OCI-M2 (cell line): ENCODE measurements around the gene KLRC3.
"Not testable (repeated sequence)": the region's sequence is repeated elsewhere in the genome, so short reads cannot be mapped to it uniquely, and the experiment has no call there.

Experiments used
- DNase-seq: peaks from one replicate; lab custom pipeline; 2025; ENCODE audit not compliant: unreplicated experiment; lab: John Stamatoyannopoulos, UW

Gene KLRC3

DNA sequence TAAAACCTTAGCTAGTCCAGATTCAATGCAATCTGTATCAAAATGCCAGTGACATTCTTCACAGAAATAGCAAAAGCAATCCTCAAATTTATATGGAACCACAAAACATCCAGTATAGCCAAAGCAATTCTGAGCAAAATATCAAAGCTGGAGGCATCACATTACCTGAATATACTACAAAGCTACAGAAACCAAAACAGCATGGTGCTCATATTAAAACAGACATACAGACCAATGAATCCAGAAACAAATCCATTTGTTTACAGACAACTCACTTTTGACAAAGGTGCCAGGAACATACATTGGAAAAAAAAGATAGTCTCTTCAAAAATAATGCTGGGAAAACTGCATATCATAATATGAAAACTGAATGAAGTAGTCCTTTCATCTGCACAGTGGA, 15.6 kb downstream of the KLRC3 start:
- DNase-seq = no peak

DNA sequence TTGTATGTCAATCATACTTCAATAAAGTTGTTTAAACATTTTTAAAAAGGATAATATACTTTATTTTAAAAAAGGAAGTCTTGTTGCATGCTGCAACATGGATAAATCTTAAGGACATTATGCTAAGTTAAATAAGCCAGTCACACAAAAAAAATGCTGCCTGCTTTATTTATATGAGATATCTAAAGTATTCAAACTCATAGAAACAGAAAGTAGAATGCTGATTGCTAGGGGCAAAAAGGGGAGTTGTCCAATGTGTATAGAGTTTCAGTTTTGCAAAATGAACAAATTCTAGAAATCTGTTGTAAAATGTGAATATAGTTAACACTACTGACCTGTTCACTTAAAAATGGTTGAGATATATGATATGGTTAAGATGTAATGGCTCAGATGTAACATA, 19.6 kb downstream of the KLRC3 start:
- DNase-seq = no peak

DNA sequence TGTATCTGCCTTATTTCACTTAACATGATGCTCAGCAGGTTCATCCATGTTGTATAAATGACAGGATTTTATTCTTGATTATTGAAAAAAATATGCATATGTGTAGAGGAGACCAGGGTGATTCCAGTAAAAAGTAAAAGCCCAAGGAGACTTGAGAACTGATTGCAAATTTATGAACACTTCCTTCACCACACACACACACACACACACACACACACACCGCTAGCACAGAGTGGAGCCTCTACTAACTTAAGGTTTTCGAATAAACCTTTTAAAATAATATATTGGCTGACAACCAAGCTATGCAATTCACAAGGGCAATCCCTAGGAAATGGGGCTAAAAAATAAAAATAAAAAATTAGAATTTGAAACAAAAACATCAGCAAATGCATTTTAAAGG, 22.2 kb downstream of the KLRC3 start:
- no peak for DNase-seq

DNA sequence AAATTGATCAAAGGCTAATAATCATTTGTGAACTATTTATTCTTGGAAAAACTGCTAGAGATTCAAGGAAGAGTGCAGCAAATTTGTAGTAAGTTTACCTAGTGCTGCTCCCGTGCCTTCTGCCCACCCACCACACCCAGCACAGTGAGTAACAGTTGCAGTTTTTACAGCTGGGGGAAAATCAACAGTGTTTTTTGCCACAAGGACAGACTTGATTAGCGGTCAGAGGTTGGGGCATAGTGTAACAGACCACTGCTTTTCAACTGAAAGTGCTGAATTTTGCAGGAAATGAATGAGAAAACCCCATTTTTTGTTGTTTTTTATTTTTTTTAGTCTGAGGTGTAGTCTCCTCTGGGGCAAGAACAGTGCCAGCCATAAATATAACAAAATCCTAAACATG, 23.1 kb downstream of the KLRC3 start:
- DNase-seq = no peak

DNA sequence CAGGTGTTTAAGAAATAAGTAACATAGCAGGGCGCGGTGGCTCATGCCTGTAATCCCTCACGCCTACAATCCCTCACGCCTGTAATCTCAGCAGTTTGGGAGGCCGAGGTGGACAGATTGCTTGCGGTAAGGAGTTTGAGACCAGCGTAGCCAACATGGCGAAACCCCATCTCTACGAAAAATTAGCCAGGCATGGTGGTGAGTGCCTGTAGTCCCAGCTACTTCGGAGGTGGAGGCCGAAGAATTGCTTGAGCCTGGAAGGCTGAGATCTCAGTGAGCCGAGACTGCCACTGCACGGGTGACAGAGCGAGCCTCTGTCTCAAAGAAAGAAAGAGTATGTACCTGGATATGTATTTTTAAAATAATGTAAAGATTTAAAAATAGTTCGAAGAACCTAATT, 24.2 kb downstream of the KLRC3 start:
- not testable (repeated sequence) for DNase-seq

DNA sequence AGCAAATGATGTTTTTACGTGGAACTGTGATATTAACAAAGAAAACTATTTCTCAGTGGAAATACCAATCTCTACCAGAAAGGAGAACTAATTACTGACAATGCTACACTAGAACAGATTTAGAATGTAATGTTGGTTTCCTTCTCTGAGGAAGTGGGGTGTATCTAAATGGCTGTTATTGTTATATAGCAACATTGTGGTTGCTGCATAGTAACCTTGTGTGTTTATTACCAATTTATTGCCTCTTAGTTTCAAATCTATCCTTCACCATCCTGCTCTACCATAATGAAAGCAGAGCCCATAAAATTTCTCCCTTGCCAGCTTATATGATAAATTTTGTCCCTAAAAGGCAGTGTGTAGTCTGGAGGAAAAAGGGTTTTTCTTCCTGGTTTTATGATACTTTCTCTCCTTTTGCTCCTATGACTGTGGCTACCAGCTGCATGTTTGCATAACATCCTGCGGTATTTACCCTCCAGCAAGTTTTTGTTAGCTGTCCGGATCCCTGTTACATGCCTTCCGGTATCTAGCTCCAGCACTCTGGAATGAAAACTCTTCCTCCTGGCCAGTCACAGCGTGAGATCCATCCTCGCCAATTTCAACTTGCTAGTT, 24.9 kb downstream of the KLRC3 start:
- DNase-seq = no peak

DNA sequence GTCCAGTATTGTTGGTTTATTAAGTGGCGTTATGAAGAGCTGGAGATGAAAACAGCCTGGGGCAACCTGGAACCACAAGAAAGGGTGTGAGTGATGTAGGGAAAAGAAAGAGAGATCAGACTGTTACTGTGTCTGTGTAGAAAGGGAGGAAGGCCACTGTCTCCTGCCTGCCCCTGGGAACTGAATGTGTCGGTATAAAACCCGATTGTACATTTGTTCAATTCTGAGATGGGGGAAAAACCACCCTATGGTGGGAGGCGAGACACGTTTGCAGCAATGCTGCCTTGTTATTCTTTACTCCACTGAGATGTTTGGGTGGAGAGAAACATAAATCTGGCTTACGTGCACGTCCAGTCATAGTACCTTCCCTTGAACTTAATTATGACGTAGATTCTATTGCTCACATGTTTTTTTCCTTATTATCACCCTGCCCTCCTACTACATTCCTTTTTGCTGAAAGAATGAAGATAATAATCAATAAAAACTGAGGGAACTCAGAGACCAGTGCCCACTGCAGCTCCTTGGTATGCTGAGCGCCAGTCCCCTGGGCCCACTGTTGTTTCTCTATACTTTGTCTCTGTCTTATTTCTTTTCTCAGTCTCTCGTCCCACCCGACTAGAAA, 25.8 kb downstream of the KLRC3 start:
- not testable (repeated sequence) for DNase-seq

DNA sequence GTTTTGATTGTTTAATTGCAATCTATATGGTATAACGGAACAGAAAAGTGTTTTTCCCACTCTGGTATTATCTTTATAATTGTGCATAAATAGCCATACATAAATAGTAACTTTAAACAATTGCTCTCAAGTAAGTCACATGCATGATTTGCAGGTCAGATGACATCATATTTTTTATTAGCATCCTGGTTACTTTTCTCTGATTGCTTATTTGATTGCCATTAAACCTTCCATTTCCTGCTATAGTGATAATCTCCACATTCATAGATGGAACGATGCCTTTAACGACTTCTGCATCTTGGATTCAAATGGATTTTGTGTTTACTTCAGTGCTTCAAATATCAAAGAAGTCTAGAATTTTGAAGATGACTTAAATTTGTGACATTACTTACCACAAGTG, 27.1 kb downstream of the KLRC3 start:
- DNase-seq = no peak

DNA sequence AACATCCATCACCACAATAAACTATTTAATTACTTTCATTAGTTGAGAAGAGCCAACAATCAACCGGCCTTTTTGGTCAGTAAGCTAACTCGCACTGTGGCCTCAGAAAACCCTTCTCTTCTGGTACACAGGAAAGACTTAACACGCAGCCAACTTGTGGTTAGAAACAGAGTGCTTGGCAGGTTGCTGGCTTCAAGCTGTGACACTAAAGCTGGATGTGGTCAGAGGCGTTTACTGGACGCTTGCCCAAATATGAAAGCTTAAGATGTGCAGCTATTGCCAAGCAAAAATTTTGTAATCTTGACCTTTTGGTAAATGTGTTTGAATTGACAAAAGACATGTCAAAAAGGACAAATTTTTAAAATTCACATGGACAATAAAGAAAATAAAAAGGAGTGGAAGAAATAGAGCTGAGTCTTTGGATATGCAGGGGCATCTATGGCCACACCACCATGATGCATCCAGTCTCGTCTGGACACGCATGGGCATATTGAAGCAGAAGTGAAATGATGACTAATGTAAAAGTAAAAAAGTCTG, 27.9 kb downstream of the KLRC3 start:
- DNase-seq = no peak

DNA sequence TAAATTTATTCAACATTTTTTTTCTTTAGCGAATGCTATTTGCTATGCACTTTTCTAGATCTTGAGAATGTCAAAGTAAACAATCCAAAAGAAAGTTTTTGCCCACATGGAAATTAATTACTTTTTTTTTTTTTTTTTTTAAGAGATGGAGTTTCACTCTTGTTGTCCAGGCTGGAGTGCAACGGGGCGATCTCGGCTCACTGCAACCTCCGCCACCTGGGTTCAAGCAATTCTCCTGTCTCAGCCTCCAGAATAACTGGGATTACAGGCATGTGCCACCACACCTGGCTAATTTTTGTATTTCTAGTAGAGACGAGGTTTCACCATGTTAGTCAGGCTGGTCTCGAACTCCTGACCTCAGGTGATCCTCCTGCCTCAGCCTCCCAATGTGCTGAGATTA, 29.4 kb downstream of the KLRC3 start:
- not testable (repeated sequence) for DNase-seq

DNA sequence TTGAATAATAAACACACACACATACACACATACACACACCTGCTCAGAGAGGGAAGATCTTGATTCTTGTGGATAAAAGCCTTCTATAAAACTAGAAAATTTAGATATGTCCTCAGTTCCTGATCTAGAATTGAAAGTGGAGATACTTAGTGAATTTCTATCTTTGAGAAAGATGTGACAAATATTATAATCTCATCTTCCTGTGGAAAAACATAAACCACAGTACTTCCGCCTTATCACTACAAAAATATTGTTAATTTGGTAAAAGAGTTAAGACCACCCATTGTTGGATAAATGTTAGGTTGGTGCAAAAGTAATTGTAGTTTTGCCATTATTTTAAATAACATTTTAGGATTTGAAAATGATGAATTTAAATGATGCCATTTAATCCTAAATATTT, 30.5 kb downstream of the KLRC3 start, which contains the start of gene KLRK1:
TSS of gene KLRK1 (minus strand) at position 138 of the 400 bp plus-strand sequence. CDS start 1,231 bp downstream, outside the sequence.
- DNase-seq = no peak

DNA sequence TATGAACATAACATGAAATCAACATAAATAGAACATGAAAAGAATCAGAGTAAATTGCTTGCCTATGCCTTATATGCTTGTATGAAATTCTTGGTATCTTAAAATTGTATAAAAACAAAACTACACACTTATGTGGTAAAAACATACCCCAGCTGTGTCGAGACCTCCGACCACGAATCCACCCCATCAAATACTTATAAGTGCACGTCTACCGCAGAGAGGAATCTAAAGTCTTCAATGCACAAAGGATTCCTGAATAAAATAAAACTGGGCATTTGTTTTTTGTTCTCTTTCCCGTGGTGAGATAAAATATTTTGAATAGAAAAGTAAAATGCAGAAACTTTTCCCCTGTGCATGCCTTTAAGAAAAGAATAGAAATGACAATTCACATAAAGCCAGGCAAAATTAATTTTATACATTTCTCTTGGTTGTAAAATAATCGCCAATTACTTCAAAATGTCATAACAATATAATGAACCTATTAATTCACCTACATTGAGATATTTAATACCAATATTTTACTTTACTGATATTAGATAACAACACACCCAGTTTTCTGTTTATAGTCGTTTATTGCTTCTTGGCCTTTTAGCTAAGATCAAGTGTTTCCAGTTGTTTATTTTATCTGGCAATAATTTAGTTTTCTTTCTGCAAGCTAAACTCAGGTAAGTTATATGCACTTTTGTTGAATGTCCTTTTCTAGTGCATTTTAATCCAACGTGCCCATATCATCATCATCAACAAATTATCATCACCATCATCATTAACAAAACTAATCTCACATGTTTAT, 31.6 kb downstream of the KLRC3 start:
- no peak for DNase-seq

DNA sequence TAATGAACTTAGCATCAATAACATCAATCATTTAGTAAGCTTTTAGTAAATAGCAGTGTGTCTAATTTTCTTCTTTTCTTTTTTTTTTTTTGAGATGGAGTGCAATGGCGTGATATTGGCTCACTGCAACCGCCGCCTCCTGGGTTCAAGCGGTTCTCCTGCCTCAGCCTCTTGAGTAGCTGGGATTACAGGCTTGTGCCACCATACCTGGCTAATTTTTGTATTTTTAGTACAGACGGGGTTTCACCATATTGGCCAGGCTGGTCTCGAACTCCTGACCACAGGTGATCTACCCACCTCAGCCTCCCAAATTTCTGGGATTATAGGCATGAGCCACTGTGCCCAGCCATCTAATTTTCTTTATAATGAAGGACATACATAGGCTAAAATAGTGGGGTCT, 32.9 kb downstream of the KLRC3 start:
- DNase-seq = not testable (repeated sequence)

DNA sequence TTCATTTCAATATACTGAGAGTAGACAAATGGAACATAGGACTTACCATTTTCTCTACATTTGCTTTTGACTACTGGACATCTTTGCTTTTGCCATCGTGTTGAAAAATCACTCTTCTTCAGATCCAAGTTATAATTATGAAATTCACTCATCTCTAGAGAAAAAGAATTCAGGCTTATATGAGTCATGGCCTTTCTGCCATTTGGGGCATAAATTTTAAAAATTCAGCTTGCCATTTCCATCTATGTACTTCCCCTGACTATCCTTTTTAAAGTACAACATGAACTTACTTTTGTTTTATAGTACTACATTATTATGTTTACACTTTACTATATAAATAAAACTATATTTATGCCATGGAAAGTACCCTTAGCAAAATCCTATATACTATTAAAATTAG, 33.5 kb downstream of the KLRC3 start:
- DNase-seq = no peak

DNA sequence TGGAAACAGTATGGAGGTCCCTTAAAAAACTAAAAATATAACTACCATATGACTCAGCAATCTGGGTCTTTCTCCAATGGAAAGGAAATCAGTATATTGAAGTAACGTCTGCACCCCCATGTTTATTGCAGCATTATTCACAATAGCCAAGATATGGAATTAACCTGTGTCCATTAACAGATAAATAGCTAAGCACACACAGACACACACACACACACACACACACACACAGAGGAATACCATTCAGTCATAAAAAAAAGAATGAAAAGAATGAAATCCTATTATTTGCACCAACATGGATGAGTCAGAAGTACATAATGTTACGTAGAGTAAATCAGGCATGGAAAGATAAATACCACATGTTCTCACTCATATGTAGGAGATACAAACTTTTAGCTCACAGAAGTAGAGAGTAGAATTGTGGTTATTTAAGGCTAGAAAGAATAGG, 35.2 kb downstream of the KLRC3 start:
- no peak for DNase-seq

DNA sequence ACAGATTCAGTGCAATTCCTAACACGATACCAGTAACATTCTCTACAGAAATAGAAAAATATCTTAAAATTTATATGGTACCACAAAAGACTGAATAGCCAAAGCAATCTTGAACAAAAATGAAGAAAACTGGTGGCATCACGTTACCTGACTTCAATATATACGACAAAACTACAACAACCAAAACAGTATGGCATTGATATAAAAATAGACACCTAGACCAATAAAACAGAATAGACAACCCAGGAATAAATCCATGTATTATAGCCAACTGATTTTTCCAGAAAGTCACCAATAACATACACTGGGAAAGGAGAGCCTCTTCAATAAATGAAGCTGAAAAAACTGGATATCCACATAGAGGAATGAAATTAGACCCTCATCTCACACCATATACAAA, 36.2 kb downstream of the KLRC3 start:
- DNase-seq = no peak

DNA sequence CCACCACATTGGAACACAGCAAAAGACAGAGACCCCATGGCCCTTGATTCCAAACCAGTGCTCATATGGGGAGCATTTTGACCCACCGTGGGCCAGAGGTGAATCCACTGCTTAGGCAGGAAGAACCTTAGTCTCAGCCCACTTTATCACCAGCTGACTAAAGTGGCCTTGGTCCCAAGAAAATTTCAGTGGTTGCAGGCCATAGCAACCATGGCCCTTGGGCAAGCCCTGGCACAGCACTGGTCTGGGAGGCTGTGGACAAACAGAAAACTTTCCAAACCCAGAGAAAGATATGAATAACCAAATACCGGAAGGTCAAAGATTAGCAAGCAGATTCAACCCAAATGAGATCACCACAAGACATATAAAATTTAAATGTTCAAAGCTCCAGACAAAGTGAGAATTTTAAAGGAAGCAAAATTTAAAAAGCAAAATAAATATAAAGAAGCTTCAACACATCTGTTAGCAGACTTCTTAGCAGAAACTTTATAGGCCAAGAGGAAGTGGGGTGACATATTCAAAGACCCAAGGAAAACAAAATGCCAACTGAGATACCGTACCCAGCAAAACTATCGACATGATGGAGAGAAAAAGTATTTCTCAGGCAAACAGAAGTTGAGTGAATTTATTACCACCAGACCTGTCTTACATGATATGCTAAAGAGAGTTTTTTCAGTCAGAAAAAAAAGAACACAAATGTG, 38.3 kb downstream of the KLRC3 start:
- no peak for DNase-seq

DNA sequence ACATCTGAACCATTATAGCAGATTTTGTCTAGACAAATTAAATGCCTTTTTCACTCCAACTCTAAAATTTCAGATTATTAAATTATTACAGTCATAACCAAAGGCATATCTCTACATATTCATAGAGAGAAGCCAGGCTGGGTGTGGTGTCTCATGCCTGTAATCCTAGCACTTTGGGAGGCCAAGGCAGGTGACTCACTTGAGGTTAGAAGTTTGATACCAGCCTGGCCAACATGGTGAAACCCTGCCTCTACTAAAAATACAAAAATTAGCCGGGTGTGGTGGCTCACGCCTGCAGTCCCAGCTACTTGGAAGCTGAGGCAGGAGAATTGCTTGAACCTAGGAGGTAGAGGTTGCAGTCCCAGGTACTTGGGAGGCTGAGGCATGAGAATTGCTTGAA, 41.7 kb downstream of the KLRC3 start:
- DNase-seq = not testable (repeated sequence)

DNA sequence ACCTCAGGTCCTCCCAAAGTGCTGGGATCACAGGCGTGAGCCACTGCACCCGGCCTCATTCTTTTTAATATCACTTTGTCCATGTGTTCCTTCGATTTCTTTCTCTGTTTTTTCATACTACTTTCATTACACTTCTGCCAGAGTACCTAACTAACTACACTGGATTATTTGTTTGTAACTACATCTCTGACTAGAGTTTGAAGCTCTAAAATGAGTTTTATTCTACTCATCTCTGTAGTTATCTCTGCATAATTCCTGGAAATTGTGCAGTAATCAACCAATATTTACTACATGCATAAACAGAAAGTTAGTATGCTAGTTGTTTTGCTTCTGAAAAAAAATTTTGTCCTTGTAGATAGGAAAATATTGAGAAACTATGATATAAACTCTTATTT, 45.8 kb downstream of the KLRC3 start:
- no peak for DNase-seq

DNA sequence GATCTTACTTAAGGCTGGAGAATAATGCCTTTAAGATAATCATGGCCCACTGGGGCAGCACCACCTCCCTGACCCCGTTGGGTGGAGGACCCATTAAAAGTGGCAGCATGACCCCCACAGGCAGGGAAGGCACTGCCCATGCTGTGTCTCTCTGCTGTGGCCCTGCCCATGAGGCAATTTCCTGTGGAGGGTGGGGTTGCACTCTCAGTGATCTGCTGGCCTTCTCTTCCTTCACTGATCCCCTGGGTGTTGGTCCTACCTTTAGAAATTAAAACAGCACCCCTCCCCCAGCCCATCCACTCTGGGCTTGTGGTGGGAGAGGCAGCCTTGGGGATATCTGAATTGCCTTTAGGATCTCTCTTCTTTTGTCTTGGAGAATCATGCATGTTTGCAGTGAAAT, 47.8 kb downstream of the KLRC3 start:
- no peak for DNase-seq

DNA sequence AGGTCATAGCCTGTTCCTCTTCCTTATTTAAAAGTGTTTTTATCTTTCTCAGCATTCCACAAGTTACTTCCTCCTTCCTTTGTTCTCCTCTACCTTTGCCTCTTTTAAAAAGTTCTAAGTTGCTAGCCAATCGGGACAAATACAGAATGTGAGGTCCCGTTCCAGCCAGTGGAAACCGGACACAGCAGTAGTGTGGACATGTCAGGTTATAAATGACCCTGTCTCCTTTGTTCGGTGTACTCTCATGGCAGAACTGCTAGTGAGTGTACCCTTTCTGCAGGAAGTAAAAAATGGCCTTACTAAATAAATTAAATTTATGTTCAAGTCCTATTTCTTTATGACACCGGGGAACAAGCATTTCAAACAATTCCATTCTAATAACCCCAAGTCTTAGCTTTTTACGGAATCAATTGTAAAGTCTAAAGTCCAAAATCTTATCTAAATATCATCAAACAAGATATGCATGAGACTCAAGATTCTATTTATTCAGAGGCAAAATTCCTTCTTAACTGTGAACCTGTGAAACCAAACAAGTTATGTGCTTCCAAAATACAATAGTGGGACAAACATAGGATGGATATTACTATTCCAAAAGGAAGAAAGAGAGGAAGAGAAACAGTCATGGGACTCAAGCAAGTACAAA, 48.4 kb downstream of the KLRC3 start:
- not testable (repeated sequence) for DNase-seq
